HG03378 (cell line): Measurements from ENCODE around the gene SMIM1.

Experiments
- ATAC-seq: cut with Tn5 transposase; IDR thresholded peaks from one replicate; pipeline ENCODE4 v1.9.1; 2021; ENCODE audit warnings: mild to moderate bottlenecking, moderate library complexity; ENCODE audit not compliant: unreplicated experiment

SMIM1 gene

DNA sequence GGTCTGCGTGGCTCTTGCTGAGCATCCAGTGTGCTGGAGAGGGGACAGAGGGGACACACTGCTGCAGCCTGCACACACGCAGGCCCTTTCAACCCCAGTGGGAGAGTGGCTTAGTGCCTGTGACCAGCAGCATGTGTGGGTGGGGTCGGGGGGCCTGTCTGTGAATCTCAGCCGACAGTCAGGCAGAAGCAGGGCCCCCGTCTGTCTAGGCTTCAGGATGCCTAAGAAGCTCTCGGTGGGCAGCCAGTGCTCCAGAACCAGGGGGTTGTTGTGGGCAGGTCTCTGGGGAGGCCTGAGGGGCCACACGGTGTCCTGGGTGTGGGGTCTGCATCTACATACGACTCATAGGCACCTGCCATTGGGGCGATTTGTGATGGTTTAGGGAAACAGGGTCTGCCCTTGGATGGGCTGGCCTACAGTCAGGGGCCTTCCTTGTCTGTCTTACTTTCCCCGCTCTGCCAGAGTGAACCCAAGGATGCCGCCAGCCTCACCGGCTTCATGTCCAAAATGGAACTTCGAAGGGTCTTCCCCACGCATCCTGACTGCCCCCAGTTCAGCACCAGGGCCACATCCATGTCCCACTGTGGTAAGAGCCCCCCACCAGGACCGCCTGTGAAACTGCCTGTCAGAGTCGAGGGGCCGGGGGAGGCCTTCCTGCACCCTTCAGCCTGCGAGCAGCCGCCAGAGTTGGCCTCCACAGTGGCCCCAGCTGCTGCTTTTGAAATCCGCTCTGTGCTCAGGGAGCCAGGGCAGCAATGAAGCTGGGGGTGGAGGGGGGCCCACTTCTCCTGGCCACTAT, 18.7 kb upstream of the SMIM1 start:
- ATAC-seq: no peak

DNA sequence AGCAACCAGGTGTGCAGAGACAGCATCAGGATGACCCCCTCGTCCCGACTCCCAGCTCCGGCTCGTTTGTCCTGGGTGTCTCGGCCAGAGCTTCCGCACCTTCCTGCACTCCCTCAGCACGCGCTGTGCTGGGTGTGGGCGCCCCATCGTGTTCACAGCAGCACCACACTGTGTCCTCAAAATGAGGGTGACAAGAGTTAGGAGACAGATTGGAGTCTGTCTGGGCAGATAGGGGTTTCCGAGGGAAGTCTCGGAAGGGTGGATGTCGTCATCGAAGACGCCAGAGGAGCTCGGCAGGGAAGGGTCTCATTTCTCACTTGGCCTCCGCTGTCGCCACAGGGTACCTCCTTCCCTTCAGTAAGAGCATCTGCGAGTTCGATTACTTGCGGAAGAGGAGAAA, 16.2 kb upstream of the SMIM1 start:
- ATAC-seq: no peak

DNA sequence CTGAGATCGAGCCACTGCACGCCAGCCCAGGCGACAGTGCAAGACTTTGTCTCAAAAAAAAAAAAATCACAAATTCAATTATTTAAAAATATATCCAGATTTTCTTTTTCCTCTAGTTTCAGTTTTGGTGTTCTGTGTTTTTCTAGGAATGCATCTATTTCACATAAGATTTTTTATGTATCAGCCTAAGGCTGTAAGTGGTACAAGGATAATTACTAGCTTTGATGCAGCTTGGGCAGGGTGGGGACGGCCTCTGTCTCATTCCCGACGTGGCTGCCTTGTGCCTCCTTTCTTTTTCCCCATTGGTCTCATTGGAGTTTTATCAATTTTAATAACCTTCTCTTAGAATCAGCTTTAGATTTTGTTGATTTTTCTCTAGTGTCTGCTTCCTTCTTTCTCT, 13.4 kb upstream of the SMIM1 start:
- ATAC-seq: no peak

DNA sequence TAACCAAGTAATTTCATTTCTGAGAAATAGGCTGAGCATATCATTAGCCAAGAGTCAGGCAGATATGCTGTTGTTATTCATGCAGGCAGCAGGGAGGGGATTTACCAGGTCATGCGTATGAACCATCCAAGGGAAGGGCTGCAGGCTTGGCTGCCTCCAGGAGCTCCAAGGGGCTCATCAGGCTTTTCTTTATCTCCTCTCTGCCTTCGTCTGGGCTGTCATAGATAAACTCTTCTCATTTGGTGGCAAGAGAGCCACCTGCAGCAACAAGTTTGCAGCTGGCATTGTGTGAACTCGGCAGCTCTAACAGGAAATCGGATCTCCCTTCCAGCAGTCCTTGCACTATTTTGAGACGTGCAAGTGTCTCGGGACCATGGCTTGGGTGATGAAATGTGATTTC, 12.8 kb upstream of the SMIM1 start:
- ATAC-seq: no peak

DNA sequence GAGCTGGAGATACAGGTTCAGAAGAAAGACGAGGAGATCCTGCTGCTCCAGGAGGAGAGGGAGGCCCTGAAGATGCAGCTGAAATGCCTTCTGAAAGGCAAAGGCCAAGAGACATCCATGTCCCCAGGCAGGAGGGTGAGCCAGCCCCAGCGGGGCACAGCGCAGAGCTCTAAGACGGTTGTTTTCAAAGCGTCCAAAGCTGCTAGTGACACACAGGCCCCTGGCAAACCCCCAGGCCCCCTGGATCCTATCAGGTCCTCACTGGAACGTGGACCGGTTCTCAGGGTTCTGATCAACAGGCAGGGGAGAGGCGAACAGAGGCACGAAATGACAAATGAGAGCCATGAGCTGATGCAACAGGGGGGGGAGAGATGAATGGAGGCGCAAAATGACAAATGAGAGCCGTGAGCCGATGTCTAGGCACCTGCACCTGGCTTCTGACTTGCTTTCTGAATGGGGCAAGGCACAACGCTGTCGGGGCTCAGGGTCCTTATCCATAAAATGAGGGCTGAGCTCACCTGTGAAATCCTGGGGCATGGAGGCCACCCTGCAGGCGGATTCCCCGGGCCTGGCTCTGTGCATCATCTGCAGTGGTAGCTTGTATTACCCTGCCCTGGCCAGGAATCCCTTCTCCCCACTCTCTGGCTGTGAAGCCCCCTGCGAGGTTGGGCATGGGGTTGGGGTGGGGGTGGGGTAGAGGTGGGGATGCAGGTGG, 11.1 kb upstream of the SMIM1 start:
- ATAC-seq: no peak

DNA sequence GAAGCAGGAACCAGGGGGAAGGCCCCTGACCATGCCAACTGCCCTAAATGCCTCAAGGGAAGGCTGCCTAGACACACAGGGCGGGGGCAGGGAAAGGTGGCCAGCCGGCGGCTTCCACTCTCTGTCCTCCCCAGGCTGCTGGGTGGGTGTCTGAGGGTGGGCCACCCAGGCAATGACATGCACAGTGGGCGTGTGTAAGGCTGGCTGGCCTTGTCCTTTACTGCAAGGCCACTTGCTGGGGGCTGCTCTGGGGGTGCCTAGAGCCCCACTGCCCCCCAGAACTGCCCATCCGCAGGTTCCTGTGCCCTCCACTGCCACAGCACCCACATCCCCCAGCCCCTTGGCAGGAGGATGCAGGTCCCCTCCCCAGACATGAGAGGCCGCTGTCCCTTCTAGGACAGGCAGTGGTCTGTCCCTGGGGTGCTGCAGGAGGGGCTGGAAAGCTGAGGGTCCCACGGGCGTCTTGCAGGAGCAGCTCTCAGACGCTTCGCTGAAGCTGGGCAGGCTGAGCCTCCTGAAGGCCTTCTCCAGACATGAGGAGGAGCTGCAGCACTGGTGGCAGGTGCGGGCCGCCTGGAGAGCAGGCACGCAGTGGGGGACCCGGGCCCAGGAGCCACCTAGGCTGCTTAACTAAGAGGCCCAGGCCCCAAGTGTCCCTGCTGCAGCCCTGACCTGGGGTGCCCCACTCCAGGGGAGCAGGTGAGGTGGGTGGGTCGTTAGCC, 10.2 kb upstream of the SMIM1 start:
- no peak for ATAC-seq

DNA sequence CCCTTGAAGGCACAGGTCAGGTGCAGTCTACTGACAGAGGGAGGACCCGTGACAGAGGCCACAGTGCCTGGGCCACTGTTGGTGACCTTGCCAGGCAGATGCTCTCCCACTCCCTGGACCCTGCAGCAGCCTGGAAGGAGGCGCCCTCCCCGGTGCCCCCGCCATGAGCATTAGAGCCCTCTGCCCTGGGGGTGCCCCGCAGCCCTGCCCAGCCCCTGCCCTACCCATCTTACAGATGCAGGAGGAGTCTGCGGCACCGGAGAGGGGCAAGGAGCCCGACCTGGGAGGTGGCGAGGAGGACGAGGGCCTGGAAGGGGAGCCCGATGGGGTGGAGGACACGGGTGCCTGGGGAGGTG, 9.7 kb upstream of the SMIM1 start:
- ATAC-seq: no peak

DNA sequence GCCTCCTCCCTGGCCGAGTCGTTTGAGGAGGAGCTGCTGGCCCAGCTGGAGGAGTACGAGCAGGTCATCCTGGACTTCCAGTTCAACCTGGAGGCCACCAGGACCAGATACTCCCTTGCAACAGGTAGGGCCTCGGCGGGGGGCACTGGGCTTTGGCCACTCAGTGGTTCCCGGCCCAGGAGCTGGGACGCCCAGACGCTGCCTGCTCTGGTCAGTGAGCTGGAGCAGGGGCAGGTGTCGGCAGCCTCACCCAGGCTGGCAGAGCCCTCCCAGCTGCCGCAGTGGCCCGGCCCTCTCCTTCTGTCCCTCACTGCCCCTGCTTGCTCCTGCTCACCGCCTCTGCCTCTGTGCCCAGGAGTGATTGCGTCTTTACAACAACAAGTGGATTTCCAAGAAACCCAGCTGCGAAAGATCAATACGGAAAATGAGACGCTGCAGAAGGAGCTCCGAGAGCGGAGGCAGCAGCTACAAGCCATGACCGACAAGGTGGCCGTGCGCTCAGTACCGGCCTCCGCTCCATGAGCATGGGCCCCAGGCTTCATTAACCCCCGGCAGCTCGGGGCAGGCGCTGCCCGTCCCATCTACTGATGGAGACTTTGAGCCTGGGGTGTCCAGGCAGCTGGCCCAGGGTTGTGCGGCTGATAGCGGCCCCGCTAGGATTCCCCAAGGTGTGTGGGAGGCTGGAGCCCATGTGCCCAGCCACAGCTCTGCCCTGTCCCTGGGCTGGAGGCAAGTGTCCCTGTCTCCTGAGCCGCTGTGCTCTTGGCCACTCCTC, 9.0 kb upstream of the SMIM1 start:
- no peak for ATAC-seq

DNA sequence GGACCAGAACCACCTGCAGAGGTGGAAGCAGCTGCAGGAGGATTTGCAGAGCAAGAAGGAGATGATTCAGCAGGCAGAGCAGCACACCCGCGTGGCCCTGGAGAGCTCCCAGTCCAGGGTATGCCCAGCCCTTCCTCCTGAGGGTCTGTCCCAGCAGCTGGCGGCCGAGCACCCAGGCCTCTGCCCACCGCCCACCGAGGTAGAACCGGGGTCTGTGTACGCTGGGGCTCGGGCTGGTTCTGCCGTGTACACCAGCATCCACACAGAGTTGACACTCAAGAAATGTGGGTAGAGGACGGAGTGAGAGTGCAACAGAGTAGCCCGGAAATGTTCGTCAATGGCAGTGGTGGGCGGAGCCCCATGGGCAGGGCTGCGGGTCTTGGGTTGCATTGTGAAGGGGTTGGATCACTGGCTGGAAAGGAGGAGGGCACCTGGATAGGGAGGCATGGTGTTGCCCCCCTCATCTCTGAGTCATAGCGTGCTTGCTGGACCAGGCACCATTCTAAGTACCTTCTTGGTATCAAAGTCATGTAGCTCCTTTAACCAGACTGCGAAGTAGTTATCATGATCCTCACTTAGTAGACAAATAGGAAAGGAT, 5.1 kb upstream of the SMIM1 start:
- no peak for ATAC-seq

DNA sequence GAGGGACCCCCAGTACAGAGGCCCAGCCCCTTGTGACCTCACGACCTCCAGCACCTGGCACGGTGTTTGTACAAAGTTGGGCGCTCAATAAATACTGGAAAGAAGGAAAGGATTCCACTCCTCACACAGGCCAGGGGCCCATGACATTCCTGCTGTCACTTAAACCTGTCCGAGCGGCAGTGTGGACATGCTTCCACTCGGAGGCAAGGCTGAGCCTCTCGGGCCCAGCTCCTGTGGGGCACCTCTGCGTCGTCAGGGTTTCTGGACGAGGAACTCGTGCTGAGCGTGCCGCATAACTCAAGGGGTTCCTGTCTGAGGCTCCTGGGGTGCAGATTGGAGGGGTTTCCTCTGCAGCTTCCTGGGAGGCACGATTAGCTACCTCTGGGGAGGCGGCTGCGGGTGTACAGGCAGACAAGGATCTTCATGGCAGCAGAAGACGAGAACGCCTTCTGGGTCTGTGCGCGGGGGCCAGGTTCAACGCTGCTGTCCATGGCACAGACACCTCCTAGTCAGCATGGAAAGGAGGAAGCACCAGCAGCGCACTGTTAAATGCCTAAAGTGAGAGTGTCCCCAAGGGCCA, 3.6 kb upstream of the SMIM1 start:
- ATAC-seq: no peak

DNA sequence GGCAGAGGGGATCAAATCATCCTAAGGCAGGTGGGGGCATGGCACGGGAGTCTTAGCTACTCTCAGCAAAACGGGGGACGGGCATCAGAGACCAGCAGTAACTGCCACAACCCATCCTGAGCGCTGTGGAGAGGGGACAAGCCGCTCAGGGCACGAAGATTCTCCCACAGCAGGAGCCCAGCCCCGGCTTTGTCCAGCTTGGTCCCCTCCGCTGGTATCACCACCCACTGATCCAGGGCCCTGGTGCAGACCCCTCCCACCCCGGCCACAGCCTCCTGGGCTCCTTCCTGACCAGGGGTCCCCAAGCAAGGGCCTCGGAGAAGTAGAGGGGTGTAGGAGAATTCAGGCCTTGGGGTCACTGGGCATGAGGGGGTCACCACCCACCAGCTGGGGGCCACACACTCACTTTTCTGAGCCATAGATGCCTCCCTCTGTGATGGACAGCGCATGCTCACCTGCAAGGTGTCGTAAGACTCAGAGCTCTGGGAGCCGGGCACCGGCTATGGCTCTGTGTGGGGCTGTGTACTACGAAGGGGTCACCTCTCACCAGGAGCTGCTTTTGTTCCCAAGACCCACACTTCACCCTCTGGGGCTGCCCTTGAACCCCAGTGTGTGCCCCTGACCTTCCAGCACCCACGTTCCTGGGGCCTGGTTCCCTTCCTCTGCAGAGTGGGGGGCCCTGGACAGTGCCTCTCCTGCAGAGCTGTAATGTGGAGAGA, 2.3 kb upstream of the SMIM1 start:
- ATAC-seq: no peak

DNA sequence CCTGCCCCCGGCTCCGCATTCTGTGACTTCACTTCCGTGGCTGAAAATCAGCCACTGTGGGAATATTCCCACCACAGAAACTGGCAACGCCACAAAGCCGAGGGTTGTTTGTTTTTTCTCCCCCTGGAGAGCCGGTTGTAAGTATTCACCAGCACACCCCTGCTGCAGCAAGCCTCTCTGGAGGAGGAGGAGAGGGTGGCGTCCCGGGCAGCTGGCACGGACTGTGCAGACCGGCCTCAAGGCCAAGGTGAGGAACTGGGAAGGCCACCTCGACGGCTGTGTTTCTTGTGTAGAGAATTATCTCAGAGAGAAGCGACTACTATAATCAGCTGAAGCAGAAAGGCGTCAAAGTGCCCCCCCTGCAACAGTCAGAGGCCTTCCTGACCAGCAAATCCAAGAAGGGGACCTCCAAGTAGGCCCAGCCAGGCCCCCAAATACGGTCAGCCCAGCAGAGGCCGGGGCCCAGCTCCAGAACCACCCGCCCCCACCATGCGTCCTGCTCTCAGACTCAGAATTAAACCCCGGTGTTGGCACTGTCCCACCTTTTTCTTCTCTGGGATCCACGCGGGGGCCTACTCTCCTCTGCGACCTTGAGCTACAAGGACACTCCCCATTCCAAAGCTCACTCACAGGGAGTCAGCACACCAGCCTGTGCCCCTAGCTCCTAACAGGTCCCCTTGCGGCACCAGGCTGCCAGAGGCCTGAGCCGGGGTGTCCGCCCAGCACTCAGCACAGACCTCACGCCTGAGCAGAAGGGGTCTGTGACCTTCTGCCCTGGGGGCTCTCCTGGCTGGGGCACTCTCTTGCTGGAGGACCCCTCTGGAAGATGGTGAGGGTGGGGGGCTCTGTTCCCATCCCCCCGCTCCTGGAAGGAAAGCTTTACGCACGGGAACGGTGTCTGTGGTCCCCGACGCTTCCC, 1.2 kb upstream of the SMIM1 start:
- ATAC-seq: no peak

DNA sequence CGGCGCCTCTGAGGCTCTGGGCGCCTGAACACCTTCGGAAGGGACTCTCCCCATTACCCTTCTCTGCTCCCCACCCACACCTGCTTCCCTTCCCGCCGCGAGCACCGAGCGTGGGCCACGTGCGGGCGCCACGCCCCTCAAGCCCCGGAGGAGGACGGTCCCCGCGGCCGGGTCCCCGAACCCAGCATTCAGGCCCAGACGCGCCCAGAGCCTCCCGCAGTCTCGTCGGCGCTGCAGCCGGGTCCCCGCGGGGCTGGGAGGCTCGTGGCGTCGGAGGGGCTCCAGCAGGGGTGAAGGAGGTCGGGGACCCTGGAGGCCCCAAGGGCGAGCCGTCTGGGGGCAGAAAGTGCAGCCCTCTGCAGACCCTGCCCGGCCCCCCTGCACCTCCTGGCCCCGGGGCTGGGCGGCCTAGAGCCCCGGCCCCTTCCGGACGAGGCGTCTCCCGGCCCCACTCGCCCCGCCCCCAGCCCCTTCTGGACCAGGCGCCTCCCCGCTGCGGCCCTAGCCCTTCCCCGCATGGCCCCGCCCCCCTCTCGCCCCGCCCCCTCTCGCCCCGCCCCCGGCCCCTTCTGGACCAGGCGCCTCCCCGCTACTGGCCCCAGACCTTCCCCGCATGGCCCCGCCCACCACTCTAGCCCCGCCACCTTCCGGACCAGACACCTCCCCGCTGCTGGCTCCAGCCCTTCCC, 378 bp upstream of the SMIM1 start:
- ATAC-seq: no peak

DNA sequence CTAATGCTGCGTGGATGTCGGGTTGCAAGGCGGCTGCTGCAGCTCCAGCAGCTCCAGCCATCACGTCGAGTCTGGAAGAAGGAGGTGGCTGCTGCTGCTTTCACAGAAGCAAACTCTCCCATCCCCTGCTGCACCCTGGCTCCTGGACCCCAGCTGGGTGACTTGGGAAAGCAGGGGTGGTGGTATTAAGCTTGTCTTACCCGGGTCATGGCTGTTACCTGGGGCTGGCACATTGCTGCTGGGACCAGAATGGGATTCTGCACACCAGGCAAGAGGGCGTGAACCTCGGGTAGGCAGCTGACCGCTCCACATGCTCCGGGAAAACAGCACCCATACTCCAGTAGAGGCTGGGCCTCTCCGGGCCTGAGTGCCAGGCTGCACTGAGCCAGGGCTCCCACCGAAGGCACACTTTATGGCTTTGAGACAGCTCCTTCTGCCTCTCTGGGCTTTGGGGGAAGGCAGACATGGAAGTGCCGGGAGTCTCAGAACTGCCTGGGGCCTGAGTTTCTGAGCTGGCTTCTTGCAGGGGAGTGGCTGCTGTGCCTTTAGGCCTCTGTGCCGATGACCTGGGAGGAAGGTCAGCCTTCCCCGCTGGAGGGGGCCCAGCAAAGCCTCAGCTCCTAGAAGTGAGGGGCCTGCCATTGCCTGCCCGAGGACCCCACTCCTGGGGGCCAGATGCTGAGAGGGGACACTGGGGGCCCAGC, 1.2 kb downstream of the SMIM1 start:
- no peak for ATAC-seq

DNA sequence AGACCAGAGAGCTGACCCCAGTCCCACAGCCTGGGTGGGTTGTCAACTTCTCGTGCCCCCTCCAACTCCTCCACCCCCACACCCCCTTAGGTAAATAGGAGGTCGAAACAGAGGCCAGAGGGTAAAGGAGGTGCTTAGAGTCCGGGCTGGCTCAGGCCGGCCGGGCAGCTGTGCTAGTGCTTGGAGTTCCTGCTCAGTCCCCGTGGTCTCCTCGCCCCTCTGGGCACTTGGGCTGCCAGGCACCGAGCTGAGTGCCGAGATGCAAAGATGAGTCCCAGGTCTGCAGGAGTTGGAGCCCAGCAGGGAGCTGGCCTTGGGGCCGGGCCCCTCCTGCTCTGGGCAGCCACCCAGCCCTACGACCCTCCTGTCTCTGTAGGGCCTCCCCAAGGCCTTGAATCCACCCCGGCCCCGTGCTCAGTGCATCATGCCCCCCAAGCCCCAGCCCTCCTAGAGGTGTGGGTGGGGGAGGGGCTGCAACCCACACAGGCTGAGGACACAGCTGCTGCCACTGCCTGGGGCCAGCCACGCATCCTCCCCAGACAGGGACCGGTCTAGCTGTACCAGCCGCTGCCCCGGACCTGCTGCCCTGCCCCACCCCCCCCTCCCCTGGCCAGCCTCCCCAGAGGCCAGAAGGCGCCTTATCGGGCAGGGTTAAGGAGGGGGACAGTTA, 1.9 kb downstream of the SMIM1 start:
- ATAC-seq: no peak

DNA sequence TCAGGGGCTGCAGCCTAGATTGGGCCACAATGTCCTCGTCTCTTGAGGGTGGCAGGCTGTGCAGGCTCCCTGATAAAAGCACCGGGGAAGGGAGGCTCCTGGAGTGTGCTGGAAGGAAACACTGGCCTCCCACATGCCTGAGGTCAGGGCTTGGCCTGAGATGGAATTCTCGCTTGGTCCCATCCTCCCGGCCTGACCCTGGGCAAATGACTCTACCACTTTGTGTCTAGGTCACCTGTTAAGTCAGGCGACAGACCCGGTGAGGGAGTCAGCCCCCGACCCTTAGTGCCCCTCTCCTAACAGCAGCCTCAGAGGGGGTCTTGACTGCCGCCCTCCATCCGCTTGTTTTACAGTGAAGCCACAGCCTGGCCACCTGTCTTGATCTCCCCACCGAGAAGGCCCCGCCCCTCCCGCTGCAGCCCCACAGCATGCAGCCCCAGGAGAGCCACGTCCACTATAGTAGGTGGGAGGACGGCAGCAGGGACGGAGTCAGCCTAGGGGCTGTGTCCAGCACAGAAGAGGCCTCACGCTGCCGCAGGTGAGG, 2.5 kb downstream of the SMIM1 start:
- no peak for ATAC-seq
